Chondrocyte (in vitro differentiated cells): ENCODE measurements around the gene SNPH. TPM values are rescaled to one million over a fixed set of nuclear protein-coding genes. Genes with fewer than 3 reads are reported as not detected.

Experiments used
- total RNA-seq: library from RNA; stranded (reverse); gene quantifications from 3 replicates; pipeline ENCODE4 v1.2.1, GENCODE V29; 2021

The SNPH gene
- total RNA-seq, 1 donor from 2014 or later = 12.8 TPM

Other genes starting within 250 kb of the SNPH start
- gene PSMF1, start 147.7 kb upstream of the SNPH start, total RNA-seq = 99.4 to 117 TPM (median 110 TPM) in 3 replicates
- 0.51 to 0.65 TPM in 2 of 3 replicates, not detected in the other for gene TMEM74B, start 81.3 kb upstream of the SNPH start, total RNA-seq
- not detected in 3 replicates for gene C20orf202, start 62.8 kb upstream of the SNPH start, total RNA-seq
- gene RAD21L1, start 40.2 kb upstream of the SNPH start, total RNA-seq = not detected in 3 replicates
- 0.89 to 2.3 TPM (median 2.0 TPM) in 3 replicates for gene SDCBP2, start 62.8 kb downstream of the SNPH start, total RNA-seq
- 182 to 193 TPM (median 183 TPM) in 3 replicates for gene FKBP1A, start 126.8 kb downstream of the SNPH start, total RNA-seq
- 70.9 to 83.5 TPM (median 75.3 TPM) in 3 replicates for gene NSFL1C, start 200.6 kb downstream of the SNPH start, total RNA-seq
- not detected in 3 replicates for gene SIRPB2, start 225.1 kb downstream of the SNPH start, total RNA-seq